ENCODE results near the gene TTC23L.
"Not testable (repeated sequence)": the region's sequence is repeated elsewhere in the genome, so short reads cannot be mapped to it uniquely, and the experiment has no call there.

TTC23L gene

DNA sequence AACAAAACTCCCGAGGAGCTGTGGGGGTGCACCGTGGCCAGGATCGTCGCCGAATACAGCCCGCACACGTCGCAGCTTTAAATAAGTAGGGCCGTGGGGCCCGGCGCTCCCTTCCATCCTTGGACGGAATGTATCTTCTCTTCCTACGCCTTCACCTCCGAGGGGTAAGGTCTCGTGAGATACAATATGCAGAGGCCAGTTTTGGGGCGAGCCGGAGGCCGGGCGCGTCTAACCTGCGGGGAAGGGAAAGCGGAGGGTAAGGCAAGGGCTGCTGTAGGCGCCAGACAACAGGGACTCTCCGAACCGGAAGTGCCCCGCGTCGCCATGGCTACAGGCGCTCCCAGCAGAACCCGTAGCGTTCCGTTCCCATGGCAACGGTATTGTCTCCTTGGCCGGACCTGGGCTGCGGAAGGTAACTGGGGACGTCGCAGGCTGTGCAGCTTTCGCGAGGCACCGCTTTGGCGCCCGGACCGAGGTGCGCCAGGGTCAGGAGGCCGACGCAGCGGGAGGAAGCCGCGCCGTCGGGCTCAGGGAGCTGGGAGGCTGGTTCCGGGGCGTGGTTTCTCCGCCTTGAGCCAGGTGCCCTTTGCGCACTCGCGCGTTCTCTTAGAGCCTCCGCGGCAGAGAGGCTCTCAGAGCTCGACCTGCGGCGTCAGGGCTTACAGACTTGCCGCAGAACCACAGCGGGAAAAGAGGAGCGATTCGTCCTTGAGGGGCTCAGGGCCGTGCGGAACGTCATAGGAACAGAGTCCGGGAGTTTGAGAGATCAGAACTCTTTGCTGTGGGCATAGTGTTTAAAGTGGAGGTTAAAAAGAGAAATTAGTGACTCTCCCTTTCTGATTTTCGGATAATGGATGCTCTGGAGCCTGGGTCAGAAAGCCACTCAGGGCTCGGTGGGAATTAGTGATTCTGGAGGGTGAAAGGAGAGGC lies at the start of gene TTC23L:
TSS of gene TTC23L (plus strand) at position 380 of the 930 bp plus-strand sequence. CDS start 1,508 bp downstream, outside the sequence.
- peak; percentile 91 for DNase-seq (ENCODE audit: low spot score)

- DNase-seq (ENCODE audit: low spot score) = no peak
Measured at GRCh38 chr5:34789639-34790038, 49.3 kb upstream of the TTC23L start.

DNA sequence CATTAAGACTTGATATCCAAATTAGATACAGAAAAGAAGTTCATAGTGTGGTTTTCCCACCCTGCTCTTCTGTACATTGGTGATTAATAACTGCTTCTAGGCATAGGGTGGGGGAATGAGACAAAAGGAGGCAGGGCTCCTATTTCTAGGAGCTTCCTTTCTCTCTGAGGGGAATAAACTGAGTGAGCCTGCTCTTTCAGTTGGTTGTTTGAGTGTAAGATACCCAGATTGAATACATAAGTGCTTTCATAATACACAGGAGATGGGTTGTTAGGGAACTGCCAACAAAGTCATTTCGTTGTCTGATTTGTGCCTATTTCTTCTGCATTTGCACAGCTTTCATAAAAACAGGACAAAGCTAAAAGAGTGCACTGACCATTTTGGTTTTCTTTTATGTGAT lies 48.9 kb upstream of the TTC23L start:
- no peak for DNase-seq (ENCODE audit: low spot score)

DNA sequence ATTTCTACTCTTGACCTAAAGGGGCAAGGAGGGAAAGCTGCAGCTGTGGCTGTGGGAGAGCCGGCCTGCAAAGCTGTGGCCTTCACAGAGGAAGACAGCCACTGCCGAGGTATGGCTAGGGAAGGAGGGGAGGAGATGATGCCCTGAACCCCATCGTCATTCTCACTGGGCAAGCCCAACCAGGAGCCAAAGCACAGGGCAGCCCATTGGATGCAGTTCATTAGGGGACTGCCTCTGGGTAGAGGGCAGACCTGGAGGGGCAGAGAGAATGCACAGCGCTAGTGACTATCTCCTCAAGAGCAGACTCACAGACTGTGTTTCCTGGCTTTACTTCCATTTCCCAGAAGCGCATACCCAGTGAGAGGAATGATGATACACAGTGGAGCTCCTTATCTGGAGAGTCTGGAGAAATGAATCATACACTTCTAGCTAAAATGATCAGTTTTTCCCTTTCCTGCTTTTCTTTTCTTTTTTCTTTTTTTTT lies 47.2 kb upstream of the TTC23L start:
- DNase-seq (ENCODE audit: low spot score) = no peak

DNA sequence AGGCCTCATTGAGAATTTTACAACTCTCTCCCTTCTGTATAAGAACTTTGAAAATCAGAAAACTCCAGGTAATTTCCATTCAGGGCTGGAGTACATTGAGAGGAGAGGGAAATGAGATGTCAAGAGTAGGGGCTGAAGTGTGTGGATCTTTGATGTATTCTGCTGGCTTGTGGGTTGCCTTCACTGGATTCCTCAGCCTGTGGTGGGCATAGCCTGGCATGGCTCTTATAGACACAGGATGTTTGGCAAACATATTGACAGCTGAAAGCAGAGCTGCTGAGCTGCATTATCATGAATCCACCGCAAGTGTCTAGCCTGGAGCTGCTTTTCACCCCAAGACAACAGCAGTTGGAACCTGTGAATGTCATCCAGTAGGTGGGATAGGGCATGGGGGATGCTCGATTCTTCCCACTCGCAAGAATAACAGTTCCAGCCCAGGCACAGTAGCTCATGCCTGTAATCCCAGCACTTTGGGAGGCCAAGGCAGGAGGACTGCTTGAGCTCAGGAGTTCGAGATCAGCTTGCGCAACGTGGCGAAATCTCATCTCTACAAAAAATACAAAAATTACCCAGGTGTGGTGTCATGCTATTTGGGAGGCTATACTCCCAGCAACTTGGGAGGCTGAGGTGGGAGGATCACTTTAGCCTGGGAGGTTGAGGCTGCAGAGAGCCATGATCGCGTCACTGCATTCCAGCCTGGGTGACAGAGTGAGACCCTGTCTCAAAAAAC lies 36.0 kb upstream of the TTC23L start:
- DNase-seq (ENCODE audit: low spot score) = no peak

- no peak for DNase-seq (ENCODE audit: low spot score)
Measured at GRCh38 chr5:34803974-34804732, 34.8 kb upstream of the TTC23L start.

- DNase-seq (ENCODE audit: low spot score) = no peak
Measured at GRCh38 chr5:34804913-34805312, 34.1 kb upstream of the TTC23L start.

DNA sequence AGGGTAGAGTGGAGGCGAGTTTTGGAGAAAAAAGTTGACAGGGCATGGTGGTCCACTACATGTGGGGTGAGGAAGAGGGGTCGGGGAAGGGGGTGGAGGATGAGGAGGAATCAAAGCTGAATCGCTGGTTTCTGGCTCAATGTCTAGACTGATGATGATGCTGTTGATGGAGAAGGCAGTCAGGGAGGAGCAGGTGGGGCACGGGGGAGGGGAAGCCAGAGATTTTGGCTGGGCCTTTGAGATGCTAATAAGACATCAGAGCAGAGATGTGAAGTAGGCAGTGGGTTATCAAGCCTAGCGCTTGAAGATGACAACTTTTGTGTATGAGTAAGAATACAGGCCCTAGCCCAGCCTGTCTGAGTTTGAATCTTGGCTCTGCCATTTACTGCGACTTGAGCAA lies 32.4 kb upstream of the TTC23L start:
- no peak for DNase-seq (ENCODE audit: low spot score)

- DNase-seq (ENCODE audit: low spot score) = no peak
Measured at GRCh38 chr5:34811706-34812105, 27.3 kb upstream of the TTC23L start.

DNA sequence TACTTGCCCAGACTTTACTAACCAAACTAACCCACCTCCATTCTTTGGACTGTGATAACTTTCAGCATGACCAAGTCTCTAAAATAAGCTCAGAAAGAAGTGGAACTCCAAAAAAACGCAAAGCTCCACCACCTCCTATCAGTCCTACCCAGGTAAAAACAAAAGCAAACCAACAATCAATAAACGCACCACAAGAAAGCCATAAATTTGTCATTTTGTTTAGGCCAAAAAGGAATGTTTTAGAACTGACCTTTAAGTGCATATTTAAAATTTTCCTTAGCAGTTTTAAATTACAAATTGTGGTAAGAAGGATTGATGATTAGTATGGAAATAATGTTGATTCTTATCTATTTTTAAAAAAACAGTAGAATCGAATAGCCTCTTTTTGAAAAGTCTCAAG lies 25.5 kb upstream of the TTC23L start:
- DNase-seq (ENCODE audit: low spot score) = no peak

DNA sequence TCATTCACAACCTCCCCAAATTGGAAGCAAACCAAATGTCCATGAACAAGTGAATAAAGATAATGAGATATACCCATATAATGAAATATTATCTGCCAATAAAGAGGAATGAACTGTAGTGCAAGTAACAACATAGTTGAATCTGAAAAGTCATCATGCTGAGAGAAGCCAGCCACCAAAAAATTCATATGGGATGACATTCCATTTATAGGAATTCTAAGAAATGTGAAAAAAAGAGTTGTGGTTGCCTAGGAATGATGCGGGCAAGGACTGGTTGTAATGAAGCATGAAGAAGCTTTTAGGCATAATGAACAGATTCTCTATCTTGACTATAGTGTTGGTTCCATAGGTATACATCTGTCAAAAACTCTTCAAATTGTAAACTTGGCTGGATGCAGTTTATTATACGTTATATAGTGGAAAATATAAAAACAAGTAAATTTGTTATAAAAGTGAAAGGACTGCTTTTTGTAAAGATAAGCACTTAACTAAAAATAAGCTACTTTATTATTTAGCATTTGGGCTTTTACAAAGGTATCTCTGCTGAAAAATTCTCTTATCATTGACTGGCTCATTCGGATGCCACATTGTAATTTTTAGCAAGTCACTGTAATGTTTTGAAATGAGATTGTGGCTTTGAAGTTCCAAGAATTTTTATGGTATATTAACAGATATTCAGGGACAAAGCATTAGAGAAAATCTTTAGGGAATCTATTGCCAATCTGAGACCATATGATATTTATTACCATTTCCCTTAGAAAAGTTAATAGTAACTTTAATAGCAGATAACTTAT lies 21.2 kb upstream of the TTC23L start:
- DNase-seq (ENCODE audit: low spot score) = no peak

- DNase-seq (ENCODE audit: low spot score) = no peak
Measured at GRCh38 chr5:34818717-34819116, 20.2 kb upstream of the TTC23L start.

- no peak for DNase-seq (ENCODE audit: low spot score)
Measured at GRCh38 chr5:34820593-34820992, 18.4 kb upstream of the TTC23L start.

GRCh38 chr5:34822956-34823715 lies 15.8 kb upstream of the TTC23L start:
- no peak for DNase-seq (ENCODE audit: low spot score)

GRCh38 chr5:34826347-34826746 lies 12.6 kb upstream of the TTC23L start:
- no peak for DNase-seq (ENCODE audit: low spot score)

- DNase-seq (ENCODE audit: low spot score) = no peak
Measured at GRCh38 chr5:34827588-34828506, 11.1 kb upstream of the TTC23L start.

DNA sequence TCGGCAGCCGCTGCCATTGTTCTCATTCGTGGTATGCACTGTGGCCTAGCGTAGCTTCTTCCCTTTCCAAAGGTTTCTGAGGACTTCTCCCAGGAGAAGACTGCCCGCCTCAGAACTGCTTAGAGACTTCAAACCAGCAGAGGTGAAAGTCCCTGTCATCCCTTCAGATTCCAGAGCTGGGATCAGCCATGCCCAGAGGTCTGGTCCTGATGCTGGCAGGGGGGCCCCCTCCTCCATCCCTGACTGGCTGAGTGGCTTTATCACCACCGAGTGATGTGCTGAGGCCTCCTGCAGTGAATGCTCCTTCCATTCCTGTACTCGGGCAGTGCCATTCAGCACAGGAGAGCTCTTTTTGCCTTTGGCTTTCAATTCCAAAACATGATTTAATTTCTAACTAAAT lies 8.1 kb upstream of the TTC23L start:
- DNase-seq (ENCODE audit: low spot score) = not testable (repeated sequence)

- no peak for DNase-seq (ENCODE audit: low spot score)
Measured at GRCh38 chr5:34831303-34831702, 7.7 kb upstream of the TTC23L start.

GRCh38 chr5:34832568-34832967 lies 6.4 kb upstream of the TTC23L start:
- no peak for DNase-seq (ENCODE audit: low spot score)

- DNase-seq (ENCODE audit: low spot score) = no peak
Measured at GRCh38 chr5:34833090-34833489, 5.9 kb upstream of the TTC23L start.

All from D341Med (cell line).